ENCODE data around the gene RTEL1. TPM values are rescaled to one million over a fixed set of nuclear protein-coding genes. Genes with fewer than 3 reads are reported as not detected.
A peak's percentile ranks its signal among the peaks of the same experiment; 100 is the strongest.

The RTEL1 gene
- total and polyA plus RNA-seq, 2 experiments from 2014 or later, result 14.0 to 18.2 TPM

DNA sequence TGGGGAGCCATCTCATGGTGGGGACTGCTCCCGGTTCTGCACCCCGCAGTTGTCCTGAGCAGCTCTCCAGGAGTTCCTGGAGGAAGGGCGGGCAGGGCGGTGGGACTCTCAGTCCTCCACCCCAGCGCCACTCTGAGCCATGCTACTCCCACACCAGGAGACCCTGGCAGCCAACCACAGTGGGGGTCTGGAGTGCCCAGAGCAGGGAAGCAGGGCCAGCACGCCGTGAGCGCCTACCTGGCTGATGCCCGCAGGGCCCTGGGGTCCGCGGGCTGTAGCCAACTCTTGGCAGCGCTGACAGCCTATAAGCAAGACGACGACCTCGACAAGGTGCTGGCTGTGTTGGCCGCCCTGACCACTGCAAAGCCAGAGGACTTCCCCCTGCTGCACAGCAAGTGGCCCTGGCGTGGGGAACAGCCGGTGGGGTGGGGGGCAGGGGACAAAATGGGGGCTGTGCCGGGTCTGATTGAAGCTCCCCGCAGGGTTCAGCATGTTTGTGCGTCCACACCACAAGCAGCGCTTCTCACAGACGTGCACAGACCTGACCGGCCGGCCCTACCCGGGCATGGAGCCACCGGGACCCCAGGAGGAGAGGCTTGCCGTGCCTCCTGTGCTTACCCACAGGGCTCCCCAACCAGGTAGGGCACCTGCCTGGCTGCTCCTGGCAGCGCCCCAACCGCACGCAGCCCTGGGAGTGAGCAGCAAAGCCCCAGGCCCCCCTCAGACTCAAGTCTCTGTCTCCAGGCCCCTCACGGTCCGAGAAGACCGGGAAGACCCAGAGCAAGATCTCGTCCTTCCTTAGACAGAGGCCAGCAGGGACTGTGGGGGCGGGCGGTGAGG, 36.7 kb downstream of the RTEL1 start:
- Histone ChIP-seq H3K79me2 (no peaks in the 10 kb centered on the region), H3K27ac (no peak overlapping the region), H3K9me3 (ENCODE audit: low read depth) (no peaks in the 10 kb centered on the region), H2AFZ (no peak overlapping the region), H3K4me3 (no peak overlapping the region), H3K36me3 (replicated peaks; ENCODE audit: insufficient read depth, low read depth) (no peaks in the 10 kb centered on the region), H3K27me3 (no peaks in the 10 kb centered on the region), H3K4me1 (ENCODE audit: insufficient read depth) (peaks cover 10% of the 10 kb centered on the region), H3K4me2 (no peak overlapping the region), H4K20me1 (ENCODE audit: insufficient read depth, poor library complexity, severe bottlenecking) (no peaks in the 10 kb centered on the region), H3K9me2 (replicated peaks; ENCODE audit: insufficient read depth) (no peaks in the 10 kb centered on the region)
- TF ChIP-seq EZH2phosphoT487 (IDR thresholded peaks at IDR 0.05; ENCODE audit: low read depth, severe bottlenecking, unreplicated experiment), result no peak
- TF ChIP-seq EZH2 (IDR thresholded peaks at IDR 0.05; ENCODE audit: borderline replicate concordance), result no peak
- TF ChIP-seq, protein P1, sequence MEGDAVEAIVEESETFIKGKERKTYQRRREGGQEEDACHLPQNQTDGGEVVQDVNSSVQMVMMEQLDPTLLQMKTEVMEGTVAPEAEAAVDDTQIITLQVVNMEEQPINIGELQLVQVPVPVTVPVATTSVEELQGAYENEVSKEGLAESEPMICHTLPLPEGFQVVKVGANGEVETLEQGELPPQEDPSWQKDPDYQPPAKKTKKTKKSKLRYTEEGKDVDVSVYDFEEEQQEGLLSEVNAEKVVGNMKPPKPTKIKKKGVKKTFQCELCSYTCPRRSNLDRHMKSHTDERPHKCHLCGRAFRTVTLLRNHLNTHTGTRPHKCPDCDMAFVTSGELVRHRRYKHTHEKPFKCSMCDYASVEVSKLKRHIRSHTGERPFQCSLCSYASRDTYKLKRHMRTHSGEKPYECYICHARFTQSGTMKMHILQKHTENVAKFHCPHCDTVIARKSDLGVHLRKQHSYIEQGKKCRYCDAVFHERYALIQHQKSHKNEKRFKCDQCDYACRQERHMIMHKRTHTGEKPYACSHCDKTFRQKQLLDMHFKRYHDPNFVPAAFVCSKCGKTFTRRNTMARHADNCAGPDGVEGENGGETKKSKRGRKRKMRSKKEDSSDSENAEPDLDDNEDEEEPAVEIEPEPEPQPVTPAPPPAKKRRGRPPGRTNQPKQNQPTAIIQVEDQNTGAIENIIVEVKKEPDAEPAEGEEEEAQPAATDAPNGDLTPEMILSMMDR (IDR thresholded peaks at IDR 0.05; ENCODE audit: poor library complexity), result no peak
- DNase-seq (ENCODE audit: low spot score), result no peak
- 96% methylated on average over 30 of the region's 37 CpGs for WGBS (ENCODE audit: low lambda C conversion rate, missing lambda C conversion rate)

DNA sequence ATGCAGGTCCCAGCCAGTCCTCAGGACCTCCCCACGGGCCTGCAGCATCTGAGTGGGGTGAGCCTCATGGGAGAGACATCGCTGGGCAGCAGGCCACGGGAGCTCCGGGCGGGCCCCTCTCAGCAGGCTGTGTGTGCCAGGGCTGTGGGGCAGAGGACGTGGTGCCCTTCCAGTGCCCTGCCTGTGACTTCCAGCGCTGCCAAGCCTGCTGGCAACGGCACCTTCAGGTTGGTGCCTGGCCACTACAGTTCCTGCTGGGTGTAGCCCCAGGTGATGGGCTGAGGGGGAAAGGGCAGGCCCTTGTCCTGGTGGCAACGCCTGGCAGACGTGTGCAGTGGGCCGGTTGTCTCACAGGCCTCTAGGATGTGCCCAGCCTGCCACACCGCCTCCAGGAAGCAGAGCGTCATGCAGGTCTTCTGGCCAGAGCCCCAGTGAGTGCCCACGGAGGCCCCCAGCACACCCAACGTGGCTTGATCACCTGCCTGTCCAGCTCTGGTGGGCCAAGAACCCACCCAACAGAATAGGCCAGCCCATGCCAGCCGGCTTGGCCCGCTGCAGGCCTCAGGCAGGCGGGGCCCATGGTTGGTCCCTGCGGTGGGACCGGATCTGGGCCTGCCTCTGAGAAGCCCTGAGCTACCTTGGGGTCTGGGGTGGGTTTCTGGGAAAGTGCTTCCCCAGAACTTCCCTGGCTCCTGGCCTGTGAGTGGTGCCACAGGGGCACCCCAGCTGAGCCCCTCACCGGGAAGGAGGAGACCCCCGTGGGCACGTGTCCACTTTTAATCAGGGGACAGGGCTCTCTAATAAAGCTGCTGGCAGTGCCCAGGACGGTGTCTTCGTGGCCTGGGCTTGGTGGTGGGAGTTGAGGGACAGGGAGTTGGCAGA, 37.6 kb downstream of the RTEL1 start:
- Histone ChIP-seq H3K27me3 (no peaks in the 10 kb centered on the region), H3K4me1 (ENCODE audit: insufficient read depth) (peaks cover 10% of the 10 kb centered on the region), H3K4me2 (peak overlapping the region; percentile 86), H3K27ac (no peak overlapping the region), H4K20me1 (ENCODE audit: insufficient read depth, poor library complexity, severe bottlenecking) (no peaks in the 10 kb centered on the region), H3K36me3 (replicated peaks; ENCODE audit: insufficient read depth, low read depth) (no peaks in the 10 kb centered on the region), H3K4me3 (no peak overlapping the region), H3K79me2 (no peaks in the 10 kb centered on the region), H2AFZ (no peak overlapping the region), H3K9me3 (ENCODE audit: low read depth) (no peaks in the 10 kb centered on the region), H3K9me2 (replicated peaks; ENCODE audit: insufficient read depth) (no peaks in the 10 kb centered on the region)
- no peak for DNase-seq (ENCODE audit: low spot score)
- TF ChIP-seq, protein P1 (IDR thresholded peaks at IDR 0.05; ENCODE audit: poor library complexity), result no peak
- TF ChIP-seq EZH2phosphoT487 (IDR thresholded peaks at IDR 0.05; ENCODE audit: low read depth, severe bottlenecking, unreplicated experiment) (no peak), EZH2 (IDR thresholded peaks at IDR 0.05; ENCODE audit: borderline replicate concordance) (no peak)
- 90% methylated on average over 25 of the region's 25 CpGs for WGBS (ENCODE audit: low lambda C conversion rate, missing lambda C conversion rate)

DNA sequence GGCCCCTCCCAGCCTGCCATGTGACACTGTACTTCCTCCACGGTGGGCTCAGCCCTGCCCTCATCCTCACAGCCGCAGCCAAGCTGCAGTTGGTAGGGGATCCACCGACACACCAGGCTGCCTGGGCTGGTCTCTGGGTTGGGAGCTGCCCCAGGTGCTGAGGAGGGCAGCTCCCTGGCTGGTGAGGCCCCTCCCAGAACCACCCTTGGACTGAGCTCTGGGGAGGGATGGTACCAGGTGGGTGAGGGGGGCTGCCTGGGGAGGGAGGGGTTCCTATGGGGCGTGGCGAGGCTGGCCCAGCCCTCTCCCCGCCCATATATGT, 38.2 kb downstream of the RTEL1 start:
- Histone ChIP-seq H3K4me3 (no peak overlapping the region), H3K79me2 (no peaks in the 10 kb centered on the region), H3K27me3 (no peaks in the 10 kb centered on the region), H3K27ac (no peak overlapping the region), H3K4me1 (ENCODE audit: insufficient read depth) (peaks cover 10% of the 10 kb centered on the region), H3K4me2 (peak overlapping the region; percentile 86), H4K20me1 (ENCODE audit: insufficient read depth, poor library complexity, severe bottlenecking) (no peaks in the 10 kb centered on the region), H3K9me2 (replicated peaks; ENCODE audit: insufficient read depth) (no peaks in the 10 kb centered on the region), H3K9me3 (ENCODE audit: low read depth) (no peaks in the 10 kb centered on the region), H3K36me3 (replicated peaks; ENCODE audit: insufficient read depth, low read depth) (no peaks in the 10 kb centered on the region), H2AFZ (no peak overlapping the region)
- DNase-seq (ENCODE audit: low spot score), result peak; percentile 73
- no peak for TF ChIP-seq EZH2phosphoT487 (IDR thresholded peaks at IDR 0.05; ENCODE audit: low read depth, severe bottlenecking, unreplicated experiment)
- TF ChIP-seq, protein P1 (IDR thresholded peaks at IDR 0.05; ENCODE audit: poor library complexity), result no peak
- TF ChIP-seq EZH2 (IDR thresholded peaks at IDR 0.05; ENCODE audit: borderline replicate concordance), result no peak
- 23% methylated on average over 3 of the region's 6 CpGs for WGBS (ENCODE audit: low lambda C conversion rate, missing lambda C conversion rate)
